HG02763 (cell line): ENCODE results near the gene MB21D2.

ENCODE experiments used
- ATAC-seq: cut with Tn5 transposase; IDR thresholded peaks from one replicate; pipeline ENCODE4 v1.9.1; 2021; ENCODE audit warnings: mild to moderate bottlenecking, moderate library complexity; ENCODE audit not compliant: unreplicated experiment

MB21D2 gene

DNA sequence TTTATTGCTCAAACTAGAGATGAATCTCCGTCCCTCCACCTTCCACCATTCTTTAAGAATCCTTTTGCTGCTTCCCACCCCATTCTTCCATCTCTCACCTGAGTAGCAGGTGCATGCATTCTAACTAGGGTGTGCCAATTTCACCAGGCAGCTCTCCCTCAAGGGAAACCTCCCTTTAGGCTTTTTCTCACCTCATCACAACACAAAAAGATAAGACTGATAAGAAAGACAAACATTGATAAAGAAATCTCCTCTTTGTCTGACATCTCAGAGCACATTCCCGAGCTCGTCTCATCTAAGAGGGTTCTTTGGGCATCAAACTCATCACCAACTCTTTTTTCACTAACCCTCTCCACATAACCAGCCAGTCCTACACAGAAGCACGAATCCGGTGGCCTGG is 23.0 kb downstream of the MB21D2 start:
- ATAC-seq: no peak

DNA sequence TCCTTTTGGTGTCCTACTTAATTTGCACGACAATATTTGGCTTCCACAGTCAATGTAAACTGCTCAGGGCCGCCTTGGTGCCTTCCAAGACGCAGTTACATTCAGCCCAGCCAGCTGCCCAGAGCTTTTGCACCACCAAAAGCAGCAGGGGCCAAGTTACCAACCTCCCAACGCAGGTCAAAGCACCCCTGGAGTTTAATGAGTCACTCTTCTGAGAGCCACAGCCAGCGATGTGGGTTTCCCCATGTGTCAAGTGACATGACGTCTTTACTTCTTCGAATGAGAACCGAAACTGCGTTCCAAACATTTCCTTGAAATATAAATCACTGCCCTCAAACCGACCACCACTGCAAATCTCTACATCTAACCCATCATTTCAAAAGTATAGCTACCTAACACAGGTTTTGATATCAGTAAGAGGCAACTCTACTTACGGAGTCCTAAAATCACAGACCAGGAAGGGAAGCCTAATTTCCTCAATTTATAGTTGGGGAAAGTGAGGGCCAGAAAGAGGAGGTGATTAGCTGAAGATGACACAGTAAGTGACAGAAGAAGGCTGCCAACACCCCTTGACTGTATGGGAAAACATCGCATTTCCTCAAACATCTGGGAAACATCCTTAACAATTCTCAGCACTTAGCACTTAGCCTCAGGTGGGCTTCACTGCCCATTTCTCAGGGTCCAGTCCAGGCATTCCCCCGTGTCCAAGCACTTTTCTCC is 24.5 kb downstream of the MB21D2 start:
- peak; percentile 94 for ATAC-seq

DNA sequence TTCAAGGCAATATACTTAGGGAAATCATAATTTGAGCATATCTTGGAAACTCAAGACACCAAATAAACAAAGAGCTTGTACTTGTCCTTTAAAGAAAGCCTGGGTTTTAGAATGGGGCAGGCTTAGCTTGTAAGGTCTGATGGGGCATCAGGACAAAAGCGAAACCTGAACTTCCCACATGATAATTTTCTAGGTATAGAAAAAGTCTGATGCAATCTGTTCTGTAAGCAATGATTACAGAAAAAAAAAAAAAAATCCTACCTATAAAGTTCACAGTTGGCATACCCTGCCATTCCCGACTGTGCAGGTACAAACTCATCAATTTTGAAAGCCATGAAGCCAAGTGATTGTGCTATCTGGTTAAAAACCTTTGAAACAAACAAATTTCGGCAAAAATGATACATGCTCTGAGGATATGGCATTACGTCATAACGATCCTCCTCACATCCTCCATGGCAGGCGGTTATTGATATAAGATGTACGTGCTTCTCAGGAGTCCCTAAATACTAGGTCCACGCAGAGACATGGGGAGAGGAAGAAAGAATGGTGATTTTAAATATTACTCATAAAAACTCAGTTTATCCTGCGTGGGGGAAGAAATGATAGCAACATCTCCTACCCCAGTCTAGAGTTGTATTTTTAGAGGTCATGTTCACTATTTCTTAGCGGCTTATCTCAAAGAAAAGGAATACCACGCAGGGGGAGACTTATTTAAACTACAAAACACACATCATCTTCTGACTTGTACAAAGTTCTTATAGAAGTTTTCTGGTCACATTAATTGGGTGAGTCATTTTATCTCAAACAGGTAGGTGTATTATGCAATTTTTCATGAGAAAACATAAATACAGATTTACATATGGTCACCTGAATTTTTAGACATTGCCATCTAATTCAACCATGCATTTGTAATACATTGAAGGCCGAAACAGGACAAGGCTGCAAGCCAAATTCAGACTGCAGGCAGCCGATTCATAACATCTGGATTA is 27.0 kb downstream of the MB21D2 start:
- no peak for ATAC-seq

DNA sequence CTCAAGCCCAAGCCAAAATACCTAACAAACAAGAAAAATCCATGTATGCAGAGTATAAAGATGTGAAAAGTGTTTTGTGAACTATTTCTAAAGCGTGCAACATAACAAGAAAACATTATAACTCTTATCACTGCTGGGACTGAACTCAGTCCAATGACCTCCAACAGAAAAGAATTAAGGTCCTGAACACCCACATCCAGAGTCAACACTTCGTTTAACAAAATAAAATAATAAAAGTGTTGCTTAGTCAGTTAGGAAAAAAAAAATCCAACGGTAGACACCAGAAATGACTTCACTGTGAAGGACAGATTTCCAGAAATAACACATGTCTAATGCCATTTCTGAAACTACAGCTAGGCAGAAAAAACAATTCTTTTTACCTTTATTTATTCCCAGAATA is 28.0 kb downstream of the MB21D2 start:
- no peak for ATAC-seq

DNA sequence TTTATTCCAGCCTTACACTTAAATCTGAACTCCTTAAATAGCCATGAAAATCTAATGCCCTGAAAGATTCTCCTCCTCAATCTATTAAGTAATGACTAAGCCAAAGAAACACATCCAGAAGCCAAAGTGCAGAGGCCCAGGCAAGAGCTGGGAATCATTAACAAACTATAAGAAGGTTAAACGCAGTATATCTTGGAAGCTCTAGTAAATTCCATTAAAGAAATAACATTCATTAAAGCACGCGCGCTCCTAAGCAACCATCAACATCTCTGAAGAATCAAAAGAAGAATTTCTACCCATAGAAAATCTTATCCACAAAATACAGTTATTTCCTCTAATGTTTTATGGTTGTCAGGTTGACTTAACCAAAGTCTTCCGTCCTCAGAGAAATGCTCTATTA is 29.5 kb downstream of the MB21D2 start:
- ATAC-seq: no peak

DNA sequence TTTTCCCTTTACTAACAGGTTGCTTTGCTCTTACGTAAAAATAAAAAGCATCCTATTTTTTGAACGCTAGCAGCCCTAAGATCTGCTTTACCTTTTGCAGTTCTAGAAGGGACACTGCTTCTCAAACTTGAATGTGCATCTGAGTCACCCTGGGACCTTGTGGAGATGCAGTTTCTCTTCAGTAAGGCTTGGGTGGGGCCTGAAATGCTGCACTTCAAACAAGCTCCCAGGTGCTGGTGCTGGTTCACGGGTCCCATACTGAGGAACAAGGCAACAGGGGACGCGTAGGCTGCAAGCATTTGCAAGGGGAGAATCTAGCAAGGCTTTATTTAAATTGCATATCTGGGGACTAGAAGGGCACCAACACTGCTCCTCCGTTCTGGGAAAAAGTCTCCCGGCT is 30.0 kb downstream of the MB21D2 start:
- ATAC-seq: no peak

DNA sequence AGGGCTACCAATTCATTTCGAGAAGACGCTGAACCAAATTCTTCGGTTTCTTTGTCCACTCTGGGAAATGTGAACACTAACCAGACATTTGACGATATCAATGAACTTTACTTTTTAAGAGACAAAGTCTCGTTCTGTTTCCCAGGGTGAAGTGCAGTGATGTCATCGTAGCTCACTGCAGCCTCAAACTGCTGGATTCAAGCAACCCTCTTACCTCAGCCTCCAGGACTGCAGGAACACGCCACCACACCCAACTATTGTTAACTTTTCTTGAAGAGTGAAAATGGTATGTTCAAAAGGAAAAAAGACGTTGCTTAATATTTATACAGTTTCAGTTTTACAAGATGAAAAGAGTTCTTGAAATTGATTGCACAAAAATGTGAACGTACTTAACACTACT is 30.6 kb downstream of the MB21D2 start:
- no peak for ATAC-seq

DNA sequence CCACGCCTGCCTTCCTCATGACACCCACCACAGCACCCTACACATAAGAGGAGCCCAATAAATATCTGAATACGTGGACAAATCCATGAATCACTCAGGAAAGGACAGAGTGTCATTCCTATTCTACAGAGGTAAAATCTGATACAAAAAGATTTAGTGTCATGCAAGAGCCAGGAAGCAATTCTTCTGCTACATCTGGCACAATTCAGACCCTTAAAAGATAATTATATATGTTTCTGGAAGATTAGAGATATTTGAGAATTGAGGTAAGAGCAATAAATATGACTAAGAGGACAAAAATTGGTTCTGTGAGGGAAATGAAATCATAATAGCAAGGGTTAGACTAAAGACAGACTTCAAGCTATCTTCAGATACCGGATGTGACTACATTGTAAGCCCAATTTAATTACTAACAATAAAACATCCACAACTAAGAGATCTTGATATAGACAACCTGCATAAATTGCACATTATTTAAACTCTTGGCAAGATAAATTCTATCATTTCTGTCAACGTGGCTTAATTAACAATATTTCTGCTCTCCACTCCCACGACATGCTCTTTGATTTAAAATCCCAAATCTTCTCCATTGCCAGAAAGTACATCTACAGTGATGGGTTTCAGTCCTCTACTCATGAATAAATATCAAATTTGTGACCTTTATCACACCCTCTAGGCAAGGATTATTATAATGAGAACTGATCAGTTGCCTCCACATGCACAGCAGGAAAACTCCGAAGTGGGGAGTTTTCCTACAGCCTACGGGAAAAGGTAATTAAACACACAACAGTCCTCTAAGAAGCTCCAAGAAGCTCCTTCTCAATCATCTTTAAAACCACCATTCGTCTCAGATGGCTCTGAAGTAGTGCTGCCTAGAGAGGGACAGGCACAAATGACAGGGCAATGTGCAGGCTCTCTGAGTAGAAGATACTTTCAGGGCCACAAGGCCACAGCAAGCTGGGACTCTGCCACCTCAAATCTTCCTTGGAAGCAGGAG is 32.6 kb downstream of the MB21D2 start:
- no peak for ATAC-seq

DNA sequence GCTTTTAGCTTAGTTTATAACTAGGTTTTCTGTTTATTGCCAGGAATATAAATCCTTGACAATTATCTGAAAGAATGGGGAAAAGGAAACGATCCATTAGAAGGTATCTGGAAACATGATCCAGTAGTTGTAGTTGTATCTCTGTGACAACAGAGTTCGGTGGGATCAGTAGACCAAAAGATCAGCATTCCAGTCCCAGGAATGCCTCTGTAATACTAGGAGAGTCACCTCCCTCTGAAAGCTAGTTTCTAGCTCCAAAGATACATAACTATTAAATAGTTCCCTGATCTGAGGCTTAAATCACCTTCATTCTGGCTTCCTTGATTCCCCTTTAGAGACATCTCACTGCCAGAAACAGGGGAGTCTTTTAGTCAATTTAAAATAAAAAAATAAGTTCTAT is 34.1 kb downstream of the MB21D2 start:
- ATAC-seq: no peak

DNA sequence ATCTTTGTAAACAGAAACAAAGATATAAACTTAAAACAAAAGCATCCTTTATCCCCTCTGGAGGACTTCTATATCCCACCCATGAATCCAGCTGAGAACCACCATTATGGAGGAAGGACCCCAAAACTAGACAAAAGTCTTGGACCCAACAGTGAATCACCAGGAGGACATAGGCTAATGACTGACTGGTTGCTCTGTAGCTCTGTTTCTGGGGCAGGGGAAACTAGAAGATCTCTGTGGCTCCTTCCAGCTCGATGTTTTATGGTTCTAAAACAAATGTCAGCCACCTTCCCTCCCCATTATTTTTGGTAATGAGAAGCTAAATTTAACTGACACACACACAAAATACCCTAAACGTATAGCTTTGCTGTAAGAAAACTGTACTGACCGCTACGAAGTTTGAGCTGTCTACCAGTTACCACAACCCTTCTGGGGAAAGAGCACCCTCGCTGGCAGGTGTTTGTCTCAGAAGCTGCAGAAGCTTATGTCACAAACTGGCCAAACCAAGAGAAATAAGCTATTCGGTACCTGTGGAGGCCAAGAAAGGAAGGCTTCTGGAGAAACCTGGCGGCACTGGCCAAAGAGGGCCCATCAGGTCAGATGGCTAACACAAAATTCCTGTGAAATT is 36.4 kb downstream of the MB21D2 start:
- ATAC-seq: no peak

DNA sequence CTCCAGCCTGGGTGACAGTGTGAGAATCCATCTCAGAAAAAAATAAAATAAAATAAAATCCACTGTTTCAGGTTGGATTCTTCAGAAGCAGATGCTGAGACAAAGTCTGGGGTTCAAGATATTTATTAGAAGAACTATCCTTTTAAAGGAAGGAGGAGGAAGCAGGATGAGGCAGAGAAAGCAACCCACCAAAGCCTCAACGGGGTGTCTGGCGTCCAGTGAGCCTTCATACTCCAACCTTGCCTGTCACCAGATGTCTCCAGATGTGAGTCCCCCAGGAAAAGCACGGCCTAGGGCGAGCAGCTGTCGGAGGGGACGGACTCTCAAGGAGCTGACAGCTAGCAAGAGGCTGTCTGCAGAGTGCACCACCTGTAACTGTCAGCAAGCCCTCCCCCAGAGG is 37.3 kb downstream of the MB21D2 start:
- no peak for ATAC-seq

DNA sequence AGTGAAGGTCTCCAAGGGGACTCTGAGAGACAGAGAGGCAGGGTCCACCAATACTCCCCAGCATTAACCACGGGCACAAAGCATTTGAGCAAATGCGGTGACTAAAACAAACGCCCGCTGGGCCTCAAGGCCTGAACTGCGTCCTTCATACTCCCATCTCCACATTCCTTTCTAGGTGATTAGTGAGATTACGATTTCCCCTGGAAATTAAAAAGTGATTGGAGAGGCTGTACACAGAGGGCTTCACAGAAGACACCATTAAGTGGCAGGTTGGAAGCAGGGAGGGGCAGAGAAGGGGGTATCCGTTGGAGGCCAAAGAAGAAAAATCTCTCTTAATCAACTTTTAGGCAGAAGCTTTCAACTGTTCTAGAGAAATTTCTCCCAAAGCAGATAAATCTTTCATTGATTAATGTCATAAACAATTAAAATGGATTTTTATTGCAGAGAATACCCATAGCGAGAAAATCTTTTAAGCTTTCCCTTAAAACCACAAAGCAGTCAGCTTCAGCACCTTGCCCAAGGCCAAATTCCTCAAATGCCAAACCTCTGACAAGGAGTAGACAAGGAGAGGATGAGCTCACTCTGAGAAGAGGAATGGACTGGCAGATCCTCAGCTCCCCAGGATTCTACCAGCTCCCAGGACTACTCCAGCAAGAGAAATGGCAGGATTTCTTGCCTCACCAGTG is 38.2 kb downstream of the MB21D2 start:
- no peak for ATAC-seq

DNA sequence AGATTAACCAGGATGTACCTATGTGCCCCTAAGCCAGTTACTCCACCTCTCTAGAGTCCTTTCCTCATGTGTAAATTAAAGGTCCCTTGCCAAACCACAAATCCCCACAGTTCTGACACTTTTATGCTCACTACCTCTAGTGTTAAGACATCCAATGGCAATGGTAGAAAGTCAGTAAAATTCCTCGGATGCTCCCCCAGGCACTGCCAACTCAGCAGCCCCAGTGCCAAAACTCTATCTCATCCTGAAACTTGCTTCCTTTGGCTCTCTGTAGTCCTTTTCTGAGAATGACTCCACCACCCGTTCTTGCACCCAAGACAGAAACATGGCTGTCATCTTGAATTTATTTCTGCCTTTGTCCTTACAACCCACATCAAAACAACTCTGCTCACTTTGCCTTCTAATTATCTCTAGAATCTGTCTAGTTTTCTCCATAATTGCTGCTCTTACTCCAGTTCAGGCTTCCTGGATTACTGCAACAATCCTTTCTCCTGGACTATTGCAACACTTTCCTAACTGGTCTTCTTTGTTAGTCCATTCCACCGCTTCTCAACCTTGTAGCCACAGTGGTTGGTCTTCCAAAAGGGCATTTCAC is 41.6 kb downstream of the MB21D2 start:
- ATAC-seq: no peak

DNA sequence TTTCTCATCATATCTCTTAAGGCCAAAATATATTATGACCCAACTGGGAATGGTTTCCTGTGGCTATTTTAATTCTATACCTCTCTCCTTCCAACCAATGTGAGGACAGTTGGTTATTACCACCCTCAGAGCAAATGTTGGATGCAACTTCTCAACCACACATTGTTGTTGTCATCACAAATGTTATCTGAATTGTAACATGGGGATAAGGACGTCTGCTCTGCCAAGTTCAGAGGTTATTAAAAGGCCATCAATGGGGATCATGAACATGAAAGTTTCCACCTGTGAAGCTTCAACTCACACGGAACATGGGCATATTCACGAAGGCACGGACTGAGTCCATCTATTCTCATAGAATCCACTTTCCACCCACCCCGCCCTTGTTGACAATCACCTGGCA is 46.8 kb downstream of the MB21D2 start:
- no peak for ATAC-seq

DNA sequence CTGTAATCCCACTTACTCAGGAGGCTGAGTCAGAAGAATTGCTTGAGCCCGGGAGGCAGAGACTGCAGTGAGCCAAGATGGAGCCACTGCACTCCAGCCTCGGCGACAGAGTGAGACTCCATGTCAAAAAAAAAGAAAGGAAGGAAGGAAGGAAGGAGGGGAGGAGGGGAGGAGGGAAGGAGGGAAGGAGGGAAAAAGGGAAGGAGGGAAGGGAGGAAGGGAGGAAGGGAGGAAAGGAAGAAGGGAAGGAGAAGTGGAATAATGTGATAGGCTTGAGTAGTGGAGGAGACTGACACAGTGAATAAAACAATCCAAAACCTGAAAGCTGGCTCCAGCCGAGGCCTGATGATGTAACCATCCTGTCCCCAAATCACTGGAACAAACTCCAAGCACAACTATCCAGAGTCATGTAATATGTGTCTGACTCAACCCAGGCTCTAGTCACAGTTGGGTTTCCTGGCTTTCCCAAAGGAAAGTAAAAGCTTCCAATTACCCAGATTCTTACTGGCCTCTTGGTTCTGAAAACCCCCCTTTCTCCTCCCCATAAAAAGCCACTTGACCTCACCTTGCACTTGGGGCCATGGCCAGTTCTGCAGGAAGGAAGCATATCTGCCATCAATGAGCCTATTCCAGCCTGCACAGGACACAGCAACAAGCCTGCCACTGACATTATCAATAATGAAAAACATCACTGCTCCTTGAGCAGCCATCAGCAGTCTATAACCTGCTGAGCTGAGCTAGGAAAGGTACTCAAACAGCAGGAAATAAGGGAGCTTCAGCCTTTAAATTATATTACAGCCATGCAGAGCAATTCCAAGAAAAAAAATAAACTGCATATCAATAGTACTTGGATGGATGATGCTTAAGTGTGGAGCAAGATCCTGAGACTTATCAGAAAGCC is 48.3 kb downstream of the MB21D2 start:
- no peak for ATAC-seq

DNA sequence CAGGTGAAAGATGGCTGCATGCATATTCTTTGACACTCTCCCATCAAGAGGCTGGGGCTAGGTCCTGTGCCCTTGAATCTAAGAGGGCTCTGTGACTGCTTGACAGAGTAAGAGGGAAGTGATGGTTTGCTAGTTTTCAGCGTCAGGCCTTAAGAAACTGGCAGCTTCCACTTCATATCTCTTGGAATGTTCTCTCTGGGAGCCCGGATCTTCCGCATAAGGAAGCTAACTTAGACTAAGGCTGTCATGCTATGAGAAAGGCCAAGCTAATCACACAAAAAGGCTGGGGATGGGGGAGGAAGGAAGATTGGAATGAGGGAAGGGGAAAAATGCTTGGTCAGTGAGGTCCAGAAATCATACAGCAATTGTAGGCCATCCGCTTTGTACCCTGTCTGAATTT is 50.0 kb downstream of the MB21D2 start:
- ATAC-seq: no peak

DNA sequence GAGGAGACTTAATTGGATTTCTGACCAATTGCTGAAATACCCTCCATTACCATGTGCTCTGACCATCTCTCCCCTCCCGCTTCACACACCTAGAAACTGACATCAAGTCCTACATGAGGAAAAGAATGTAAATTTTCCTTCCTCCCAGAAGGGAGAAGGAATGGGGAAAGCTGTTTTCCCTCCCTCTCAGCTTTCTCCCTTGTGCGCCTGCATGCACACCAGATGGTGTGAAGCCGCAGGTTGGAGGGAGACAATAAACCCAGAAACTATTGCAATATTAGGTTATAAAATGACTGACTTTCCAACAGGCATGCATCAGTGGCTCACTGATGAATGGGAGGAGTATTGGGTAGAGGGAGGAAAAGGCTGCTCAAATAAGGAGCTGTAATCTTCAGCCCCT is 50.9 kb downstream of the MB21D2 start:
- no peak for ATAC-seq

DNA sequence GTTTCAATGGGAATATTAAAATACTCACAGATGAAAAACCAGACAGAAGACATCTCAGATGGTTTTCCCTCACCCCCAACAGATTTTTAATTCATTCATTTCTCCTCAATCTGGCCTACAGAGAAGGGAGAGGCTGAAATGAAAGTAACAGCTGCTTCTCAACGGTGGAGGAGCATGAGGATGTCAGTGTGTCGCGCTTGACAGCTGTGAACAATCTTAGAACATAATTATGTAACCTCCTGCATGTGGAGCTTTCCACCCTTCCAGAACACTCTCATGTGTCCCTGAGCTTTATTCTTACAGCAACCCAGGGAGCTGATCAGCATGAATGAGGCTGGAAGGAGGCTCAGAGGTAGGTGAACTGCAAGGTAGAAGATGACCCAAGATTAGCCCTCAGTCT is 52.7 kb downstream of the MB21D2 start:
- ATAC-seq: peak; percentile 88

DNA sequence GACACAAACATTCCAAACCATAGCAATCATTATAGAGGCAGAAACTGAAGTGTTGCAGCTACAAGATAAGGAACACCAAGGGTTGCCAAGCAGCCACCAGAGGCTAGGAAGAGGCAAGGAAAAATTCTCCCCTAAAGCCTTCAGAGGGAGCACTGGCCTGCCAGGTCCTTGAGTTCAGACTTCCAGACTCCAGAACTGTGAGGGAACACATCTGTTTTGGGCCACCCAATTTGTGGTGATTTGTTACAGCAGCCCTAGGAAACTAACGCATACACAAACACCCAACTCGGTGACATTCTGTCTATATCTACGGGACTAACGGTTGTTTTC is 54.6 kb downstream of the MB21D2 start:
- no peak for ATAC-seq
